K562 (cell line): ENCODE measurements around the gene PARP14. TPM values are rescaled to one million over a fixed set of nuclear protein-coding genes. Genes with fewer than 3 reads are reported as not detected.

Experiments
- ATAC-seq: fragments of 200-7000 bp; cut with Tn5 transposase; 3 replicates; pipeline ENCODE4 v1.9.1; 2020; ENCODE audit warnings: moderate library complexity
- BruUV-seq: library from RNA; stranded (reverse); fragments of 400-500 nt; replicated peaks from 2 replicates; lab custom pipeline; 2021; lab: Mats Ljungman, UMichigan
- CTCF ChIA-PET: fragments of 300-600 bp; formaldehyde crosslinking; extraction: SDS; loops from one replicate; lab custom pipeline; 2021; ENCODE audit warnings: low intra/inter-chr PET ratio; lab: Yijun Ruan, JAX
- POLR2A ChIA-PET: fragments of 300-600, 350-650 bp; sonication (Branson Sonifier 250); formaldehyde crosslinking; extraction: SDS; loops from one replicate; lab custom pipeline; 2021; ENCODE audit warnings: antibody characterized with exemption, inconsistent platforms; lab: Yijun Ruan, JAX
- DNase-seq, 4 experiments: peaks; one replicate each; pipeline versions ENCODE4 v3.0.0 to v3.0.0-alpha.2; 2011 to 2018; ENCODE audit warnings: low spot score in 3 of 4, mixed read lengths in 3 of 4; ENCODE audit errors: extremely low read depth in 1 of 4
- FAIRE-seq: peaks from 2 replicates; lab custom pipeline; 2011; peaks lifted over from hg19 to GRCh38; lab: Jason Lieb, UNC
- H2AFZ ChIP-seq: 2 replicates; pipeline ENCODE4 v1.6.0; 2011; ENCODE audit warnings: low read depth, low read length, control low read depth, inconsistent platforms
- H3K27ac ChIP-seq: fragments of 200-600 bp; 3 replicates; pipeline ENCODE4 v1.8.0; 2011; ENCODE audit warnings: low read depth, mild to moderate bottlenecking, control low read depth, inconsistent platforms, low read length, moderate library complexity, mixed read lengths; ENCODE audit errors: extremely low read depth
- H3K27me3 ChIP-seq, 2 experiments: fragments of 300-600 bp in 1 of 2; 2 replicates in 1 of 2; 3 replicates in 1 of 2; pipeline versions ENCODE4 v1.6.0 to v1.8.0; 2011; ENCODE audit warnings: inconsistent platforms in 2 of 2, low read length in 2 of 2, mild to moderate bottlenecking in 1 of 2, mixed read lengths in 1 of 2, moderate library complexity in 1 of 2; ENCODE audit not compliant: control insufficient read depth in 2 of 2, insufficient read depth in 2 of 2
- H3K36me3 ChIP-seq: fragments of 300-600 bp; 3 replicates; pipeline ENCODE4 v1.8.0; 2011; ENCODE audit warnings: mild to moderate bottlenecking, low read length, inconsistent platforms; ENCODE audit not compliant: control insufficient read depth, insufficient read depth
- H3K4me1 ChIP-seq, 2 experiments: fragments of 200-600 bp in 1 of 2; replicated peaks in 1 of 2; 2 replicates in 1 of 2; 3 replicates in 1 of 2; pipeline versions ENCODE4 v1.5.1 to v1.8.0; 2011; ENCODE audit warnings: inconsistent platforms in 2 of 2, low read length in 2 of 2, mild to moderate bottlenecking in 1 of 2, mixed read lengths in 1 of 2, moderate library complexity in 1 of 2; ENCODE audit not compliant: control insufficient read depth in 2 of 2, insufficient read depth in 2 of 2
- H3K4me2 ChIP-seq: 2 replicates; pipeline ENCODE4 v1.6.1; 2011; ENCODE audit warnings: low read length, control low read depth, inconsistent platforms, mixed read lengths; ENCODE audit not compliant: insufficient read depth
- H3K4me3 ChIP-seq: fragments of 200-600 bp; sonication (generic), shearing (Covaris generic); 2 replicates; pipeline ENCODE4 v1.5.1; 2016; ENCODE audit warnings: control low read depth, inconsistent platforms
- H3K79me2 ChIP-seq: fragments of 200-600 bp; 3 replicates; pipeline ENCODE4 v1.8.0; 2011; ENCODE audit warnings: low read length, inconsistent platforms; ENCODE audit not compliant: control insufficient read depth, insufficient read depth
- H3K9ac ChIP-seq, 2 experiments: 2 replicates each; pipeline versions ENCODE4 v1.6.0 to v1.6.1; 2011; ENCODE audit warnings: low read depth in 2 of 2, low read length in 2 of 2, control low read depth in 1 of 2, inconsistent platforms in 1 of 2, mild to moderate bottlenecking in 1 of 2, mixed read lengths in 1 of 2; ENCODE audit not compliant: insufficient read depth in 1 of 2
- H3K9me1 ChIP-seq: one replicate; pipeline ENCODE4 v1.6.0; 2011; ENCODE audit warnings: inconsistent platforms, mild to moderate bottlenecking, low read length, moderate library complexity; ENCODE audit not compliant: control insufficient read depth, insufficient read depth
- H3K9me3 ChIP-seq: replicated peaks from 2 replicates; pipeline ENCODE4 v1.5.1; 2011; ENCODE audit warnings: low read depth, low read length, inconsistent platforms; ENCODE audit not compliant: control insufficient read depth, insufficient read depth
- H4K20me1 ChIP-seq: replicated peaks from 2 replicates; pipeline ENCODE4 v1.6.1; 2011; ENCODE audit warnings: low read length, inconsistent platforms, mixed read lengths; ENCODE audit not compliant: control insufficient read depth, insufficient read depth
- BCOR ChIP-seq: fragments of 450-650 bp; IDR thresholded peaks from 2 replicates; pipeline ENCODE4 v1.6.1; 2016
- GTF2A2 ChIP-seq: IDR thresholded peaks from 2 replicates; pipeline ENCODE4 v1.6.1; 2016; ENCODE audit warnings: mild to moderate bottlenecking, missing genetic modification characterization, missing compliant biosample characterization
- ILF3 ChIP-seq: fragments of 450-650 bp; IDR thresholded peaks from 2 replicates; pipeline ENCODE4 v1.6.1; 2018; ENCODE audit warnings: antibody characterized with exemption, mild to moderate bottlenecking, moderate library complexity, borderline replicate concordance
- MEIS2 ChIP-seq: fragments of 450-650 bp; IDR thresholded peaks from 2 replicates; pipeline ENCODE4 v1.6.1; 2014; ENCODE audit warnings: mild to moderate bottlenecking; ENCODE audit not compliant: partially characterized antibody
- RBM22 ChIP-seq: fragments of 200-400 bp; formaldehyde crosslinking; IDR thresholded peaks from 2 replicates; pipeline ENCODE4 v1.6.1; 2018; ENCODE audit warnings: low read length, low read depth; ENCODE audit not compliant: poor library complexity, severe bottlenecking
- SRSF1 ChIP-seq: fragments of 200-400 bp; formaldehyde crosslinking; IDR thresholded peaks from 2 replicates; pipeline ENCODE4 v1.6.1; 2017; ENCODE audit warnings: mild to moderate bottlenecking, low read depth, low read length, moderate library complexity
- WGBS: fragments of 100-300 bp; shearing (Covaris generic); methylation state at CpG from one replicate; pipeline ENCODE4 v1.1.6; 2016; ENCODE audit warnings: low coverage, mixed read lengths; ENCODE audit not compliant: insufficient coverage; ENCODE audit errors: missing lambda C conversion rate; 5-methylcytosine and 5-hydroxymethylcytosine counted together
- in situ Hi-C: fragments of 300-500 bp; cut with MboI; formaldehyde crosslinking; loops from 4 replicates; pipeline ENCODE4 v1.15.0; 2018; ENCODE audit warnings: inconsistent platforms, mixed read lengths
- intact Hi-C: fragments of 100-400 bp; cut with micrococcal nuclease; formaldehyde crosslinking; loops from 2 replicates; pipeline ENCODE4 v1.14.2; 2022
- polyA plus RNA-seq, 8 experiments: library from polyadenylated mRNA; depleted of rRNA in 4 of 8; stranded (reverse) in 5 of 8; unstranded in 3 of 8; fragments of >200 nt; fragmentation: Nextera tagmentation in 2 of 8; fragmentation: Illumina TruSeq in 1 of 8; extraction: Ambion mirVana in 2 of 8; extraction: Trizol in 1 of 8; gene quantifications; 2 replicates each; pipeline versions ENCODE4 v1.2.1 to v1.2.3, GENCODE V29; 2011 to 2014; ENCODE audit warnings: inconsistent platforms in 1 of 8, missing spikeins in 1 of 8
- total RNA-seq, 7 experiments: library from RNA; depleted of rRNA in 6 of 7; stranded (reverse); fragments of >200 nt in 6 of 7; fragmentation: Illumina TruSeq in 2 of 7; extraction: Trizol in 2 of 7; gene quantifications; 2 replicates each; pipeline versions ENCODE4 v1.2.1 to v1.2.3, GENCODE V29; 2011 to 2021; ENCODE audit warnings: low replicate concordance in 1 of 7
- TF ChIP-seq, protein P1 (sequence below): sonication (generic); formaldehyde crosslinking; IDR thresholded peaks from 2 replicates; pipeline ENCODE4 v1.9.0; 2022; ENCODE audit warnings: mild to moderate bottlenecking, missing genetic modification reagents
- TF ChIP-seq, protein P2 (sequence below): sonication (generic); formaldehyde crosslinking; IDR thresholded peaks from 2 replicates; pipeline ENCODE4 v1.5.0; 2020; ENCODE audit warnings: missing genetic modification reagents
- TF ChIP-seq, protein P3 (sequence below), 2 experiments: IDR thresholded peaks in 1 of 2; conservative IDR thresholded peaks in 1 of 2; 2 replicates each; pipeline ENCODE4 v1.6.1; 2016; ENCODE audit warnings: low read depth in 2 of 2, mild to moderate bottlenecking in 1 of 2, missing compliant biosample characterization in 1 of 2, missing genetic modification characterization in 1 of 2, moderate library complexity in 1 of 2

PARP14 gene
- total and polyA plus RNA-seq, 9 of the 15 experiments (the other 6 are each of a cell fraction or from before 2014, with no cell fraction given), result 3.1 to 14.4 (median 9.0) TPM

DNA sequence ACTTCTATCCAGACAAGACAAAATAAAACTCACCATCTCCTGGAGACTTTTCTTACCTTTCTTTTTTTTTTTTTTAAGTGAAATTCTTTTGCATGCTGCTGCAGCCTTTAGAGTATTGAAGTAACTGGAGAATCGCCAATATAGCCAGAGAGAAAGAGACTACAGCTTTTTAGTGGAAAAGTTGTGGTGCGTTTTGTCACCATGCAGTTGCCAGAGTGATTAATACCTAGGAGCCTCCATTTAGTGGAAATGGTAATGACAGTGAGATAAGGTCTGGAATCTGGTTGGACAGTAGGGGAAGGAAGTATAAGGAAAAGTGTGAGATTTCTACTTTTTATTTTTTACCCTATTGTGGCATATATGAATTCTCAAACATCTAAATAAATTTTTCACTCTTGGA lies 18.1 kb upstream of the PARP14 start:
- CTCF ChIA-PET, result no interaction called here
- WGBS, result no CpG with 5 or more reads among the region's 2 CpGs

More for the DNA sequence above, 18.1 kb upstream of the PARP14 start:
- intact Hi-C loops, result no loop called here
- no peaks in the 10 kb centered on the region for H4K20me1 ChIP-seq
- TF ChIP-seq RBM22 (no peak), BCOR (no peak), SRSF1 (no peak), ILF3 (no peak), GTF2A2 (tag) (no peak), MEIS2 (peak; percentile 9)
- TF ChIP-seq, protein P1, sequence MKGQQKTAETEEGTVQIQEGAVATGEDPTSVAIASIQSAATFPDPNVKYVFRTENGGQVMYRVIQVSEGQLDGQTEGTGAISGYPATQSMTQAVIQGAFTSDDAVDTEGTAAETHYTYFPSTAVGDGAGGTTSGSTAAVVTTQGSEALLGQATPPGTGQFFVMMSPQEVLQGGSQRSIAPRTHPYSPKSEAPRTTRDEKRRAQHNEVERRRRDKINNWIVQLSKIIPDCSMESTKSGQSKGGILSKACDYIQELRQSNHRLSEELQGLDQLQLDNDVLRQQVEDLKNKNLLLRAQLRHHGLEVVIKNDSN (CRISPR knock-in tag), result no peak
- TF ChIP-seq, protein P2, sequence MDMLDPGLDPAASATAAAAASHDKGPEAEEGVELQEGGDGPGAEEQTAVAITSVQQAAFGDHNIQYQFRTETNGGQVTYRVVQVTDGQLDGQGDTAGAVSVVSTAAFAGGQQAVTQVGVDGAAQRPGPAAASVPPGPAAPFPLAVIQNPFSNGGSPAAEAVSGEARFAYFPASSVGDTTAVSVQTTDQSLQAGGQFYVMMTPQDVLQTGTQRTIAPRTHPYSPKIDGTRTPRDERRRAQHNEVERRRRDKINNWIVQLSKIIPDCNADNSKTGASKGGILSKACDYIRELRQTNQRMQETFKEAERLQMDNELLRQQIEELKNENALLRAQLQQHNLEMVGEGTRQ, result no peak
- TF ChIP-seq, protein P3, sequence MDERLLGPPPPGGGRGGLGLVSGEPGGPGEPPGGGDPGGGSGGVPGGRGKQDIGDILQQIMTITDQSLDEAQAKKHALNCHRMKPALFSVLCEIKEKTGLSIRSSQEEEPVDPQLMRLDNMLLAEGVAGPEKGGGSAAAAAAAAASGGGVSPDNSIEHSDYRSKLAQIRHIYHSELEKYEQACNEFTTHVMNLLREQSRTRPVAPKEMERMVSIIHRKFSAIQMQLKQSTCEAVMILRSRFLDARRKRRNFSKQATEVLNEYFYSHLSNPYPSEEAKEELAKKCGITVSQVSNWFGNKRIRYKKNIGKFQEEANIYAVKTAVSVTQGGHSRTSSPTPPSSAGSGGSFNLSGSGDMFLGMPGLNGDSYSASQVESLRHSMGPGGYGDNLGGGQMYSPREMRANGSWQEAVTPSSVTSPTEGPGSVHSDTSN (CRISPR knock-in tag; IDR thresholded peaks at IDR 0.05; ENCODE audit: low read depth), result no peak
- TF ChIP-seq, protein P3 (tag; conservative IDR thresholded peaks at IDR 0.05; ENCODE audit: low read depth), result 0 out of 2 replicates have a peak, but pooled peaks have one; percentile 11
- TF ChIP-seq, all 486 proteins: peak for 2
- H3K4me1 ChIP-seq, result no peaks in the 10 kb centered on the region
- no peak overlapping the region for H3K4me2 ChIP-seq
- no TSS peak for BruUV-seq
- in situ Hi-C loops, result no loop called here
- ATAC-seq, result no peak
- H2AFZ ChIP-seq, result 0 out of 2 replicates have a peak overlapping the region, but pooled peaks have one; percentile 14
- H3K27ac ChIP-seq, result no peak overlapping the region
- no peak for DNase-seq
- H3K9ac ChIP-seq, result no peak overlapping the region
- POLR2A ChIA-PET, result no interaction called here
- no peaks in the 10 kb centered on the region for H3K9me1 ChIP-seq
- H3K4me3 ChIP-seq, result no peak overlapping the region
- H3K36me3 ChIP-seq, result no peaks in the 10 kb centered on the region
- no peaks in the 10 kb centered on the region for H3K79me2 ChIP-seq
- FAIRE-seq, result no peak
- H3K27me3 ChIP-seq, result no peaks in the 10 kb centered on the region
- H3K9me3 ChIP-seq, result no peaks in the 10 kb centered on the region; the same call in 1 of the 2 replicates
